ENCODE results near the gene WHRN.

Gene WHRN

GRCh38 chr9:114461468-114461867 lies 43.8 kb downstream of the WHRN start:
- Histone ChIP-seq H3K79me2 (ENCODE audit: control insufficient read depth, insufficient read depth, low read length, unreplicated experiment) (no peaks in the 10 kb centered on the region), H3K27ac (ENCODE audit: low read depth, low read length) (no peak overlapping the region), H3K4me3 (ENCODE audit: low read depth, low read length) (no peak overlapping the region), H2AFZ (ENCODE audit: low read length, unreplicated experiment) (no peak overlapping the region), H3K36me3 (ENCODE audit: insufficient read depth, low read length) (no peaks in the 10 kb centered on the region), H3K27me3 (ENCODE audit: insufficient read depth, low read length) (no peaks in the 10 kb centered on the region), H3K4me1 (ENCODE audit: control insufficient read depth, insufficient read depth, low read length, unreplicated experiment) (no peaks in the 10 kb centered on the region)

- Histone ChIP-seq H3K4me3 (ENCODE audit: low read depth, low read length) (no peak overlapping the region), H3K27ac (ENCODE audit: low read depth, low read length) (no peak overlapping the region), H3K36me3 (ENCODE audit: insufficient read depth, low read length) (no peaks in the 10 kb centered on the region), H3K79me2 (ENCODE audit: control insufficient read depth, insufficient read depth, low read length, unreplicated experiment) (no peaks in the 10 kb centered on the region), H2AFZ (ENCODE audit: low read length, unreplicated experiment) (no peak overlapping the region), H3K4me1 (ENCODE audit: control insufficient read depth, insufficient read depth, low read length, unreplicated experiment) (no peaks in the 10 kb centered on the region), H3K27me3 (ENCODE audit: insufficient read depth, low read length) (no peaks in the 10 kb centered on the region)
Measured at GRCh38 chr9:114460513-114461199, 44.6 kb downstream of the WHRN start.

- no peaks in the 10 kb centered on the region for H3K79me2 ChIP-seq (ENCODE audit: control insufficient read depth, insufficient read depth, low read length, unreplicated experiment)
- no peak overlapping the region for H2AFZ ChIP-seq (ENCODE audit: low read length, unreplicated experiment)
- no peaks in the 10 kb centered on the region for H3K27me3 ChIP-seq (ENCODE audit: insufficient read depth, low read length)
- H3K4me1 ChIP-seq (ENCODE audit: control insufficient read depth, insufficient read depth, low read length, unreplicated experiment) = no peaks in the 10 kb centered on the region
- H3K27ac ChIP-seq (ENCODE audit: low read depth, low read length) = no peak overlapping the region
- no peaks in the 10 kb centered on the region for H3K36me3 ChIP-seq (ENCODE audit: insufficient read depth, low read length)
- H3K4me3 ChIP-seq (ENCODE audit: low read depth, low read length) = no peak overlapping the region
Measured at GRCh38 chr9:114459464-114459863, 45.8 kb downstream of the WHRN start.

- Histone ChIP-seq H3K4me3 (ENCODE audit: low read depth, low read length) (no peak overlapping the region), H3K79me2 (ENCODE audit: control insufficient read depth, insufficient read depth, low read length, unreplicated experiment) (no peaks in the 10 kb centered on the region)
Measured at GRCh38 chr9:114456929-114457328, 48.3 kb downstream of the WHRN start.

GRCh38 chr9:114454652-114455051 lies 50.6 kb downstream of the WHRN start:
- no peaks in the 10 kb centered on the region; the same call in 1 of the 2 replicates for H3K27me3 ChIP-seq (ENCODE audit: insufficient read depth, low read length)
- no peaks in the 10 kb centered on the region for H3K79me2 ChIP-seq (ENCODE audit: control insufficient read depth, insufficient read depth, low read length, unreplicated experiment)
- no peak overlapping the region for H2AFZ ChIP-seq (ENCODE audit: low read length, unreplicated experiment)
- no peaks in the 10 kb centered on the region for H3K4me1 ChIP-seq (ENCODE audit: control insufficient read depth, insufficient read depth, low read length, unreplicated experiment)
- H3K27ac ChIP-seq (ENCODE audit: low read depth, low read length) = no peak overlapping the region
- no peak overlapping the region for H3K4me3 ChIP-seq (ENCODE audit: low read depth, low read length)
- no peaks in the 10 kb centered on the region for H3K36me3 ChIP-seq (ENCODE audit: insufficient read depth, low read length)

More at GRCh38 chr9:114456929-114457328, 48.3 kb downstream of the WHRN start:
- Histone ChIP-seq H3K4me1 (ENCODE audit: control insufficient read depth, insufficient read depth, low read length, unreplicated experiment) (no peaks in the 10 kb centered on the region), H3K27ac (ENCODE audit: low read depth, low read length) (no peak overlapping the region), H3K36me3 (ENCODE audit: insufficient read depth, low read length) (no peaks in the 10 kb centered on the region), H2AFZ (ENCODE audit: low read length, unreplicated experiment) (no peak overlapping the region), H3K27me3 (ENCODE audit: insufficient read depth, low read length) (no peaks in the 10 kb centered on the region; the same call in 1 of the 2 replicates)

GRCh38 chr9:114452219-114453165 lies 52.8 kb downstream of the WHRN start:
- Histone ChIP-seq H3K36me3 (ENCODE audit: insufficient read depth, low read length) (no peaks in the 10 kb centered on the region), H3K79me2 (ENCODE audit: control insufficient read depth, insufficient read depth, low read length, unreplicated experiment) (no peaks in the 10 kb centered on the region), H3K4me3 (ENCODE audit: low read depth, low read length) (no peak overlapping the region), H3K4me1 (ENCODE audit: control insufficient read depth, insufficient read depth, low read length, unreplicated experiment) (peaks cover 10% of the 10 kb centered on the region), H3K27me3 (ENCODE audit: insufficient read depth, low read length) (no peaks in the 10 kb centered on the region; the same call in 1 of the 2 replicates), H2AFZ (ENCODE audit: low read length, unreplicated experiment) (no peak overlapping the region), H3K27ac (ENCODE audit: low read depth, low read length) (no peak overlapping the region)

GRCh38 chr9:114451707-114452031 lies 53.6 kb downstream of the WHRN start:
- Histone ChIP-seq H3K4me3 (ENCODE audit: low read depth, low read length) (no peak overlapping the region), H3K36me3 (ENCODE audit: insufficient read depth, low read length) (no peaks in the 10 kb centered on the region), H2AFZ (ENCODE audit: low read length, unreplicated experiment) (no peak overlapping the region), H3K27ac (ENCODE audit: low read depth, low read length) (no peak overlapping the region), H3K4me1 (ENCODE audit: control insufficient read depth, insufficient read depth, low read length, unreplicated experiment) (peaks cover 17% of the 10 kb centered on the region), H3K79me2 (ENCODE audit: control insufficient read depth, insufficient read depth, low read length, unreplicated experiment) (no peaks in the 10 kb centered on the region), H3K27me3 (ENCODE audit: insufficient read depth, low read length) (no peaks in the 10 kb centered on the region; the same call in 1 of the 2 replicates)

GRCh38 chr9:114450833-114451706 lies 54.2 kb downstream of the WHRN start:
- no peaks in the 10 kb centered on the region for H3K79me2 ChIP-seq (ENCODE audit: control insufficient read depth, insufficient read depth, low read length, unreplicated experiment)
- H3K27ac ChIP-seq (ENCODE audit: low read depth, low read length) = no peak overlapping the region
- no peaks in the 10 kb centered on the region for H3K36me3 ChIP-seq (ENCODE audit: insufficient read depth, low read length)
- peaks cover 23% of the 10 kb centered on the region for H3K4me1 ChIP-seq (ENCODE audit: control insufficient read depth, insufficient read depth, low read length, unreplicated experiment)
- no peaks in the 10 kb centered on the region; the same call in 1 of the 2 replicates for H3K27me3 ChIP-seq (ENCODE audit: insufficient read depth, low read length)
- no peak overlapping the region for H3K4me3 ChIP-seq (ENCODE audit: low read depth, low read length)
- H2AFZ ChIP-seq (ENCODE audit: low read length, unreplicated experiment) = no peak overlapping the region

GRCh38 chr9:114450181-114450580 lies 55.1 kb downstream of the WHRN start:
- H3K4me1 ChIP-seq (ENCODE audit: control insufficient read depth, insufficient read depth, low read length, unreplicated experiment) = peaks cover 31% of the 10 kb centered on the region
- no peak overlapping the region for H2AFZ ChIP-seq (ENCODE audit: low read length, unreplicated experiment)
- no peaks in the 10 kb centered on the region; the same call in 1 of the 2 replicates for H3K27me3 ChIP-seq (ENCODE audit: insufficient read depth, low read length)
- H3K79me2 ChIP-seq (ENCODE audit: control insufficient read depth, insufficient read depth, low read length, unreplicated experiment) = no peaks in the 10 kb centered on the region
- H3K4me3 ChIP-seq (ENCODE audit: low read depth, low read length) = no peak overlapping the region
- no peaks in the 10 kb centered on the region for H3K36me3 ChIP-seq (ENCODE audit: insufficient read depth, low read length)
- no peak overlapping the region for H3K27ac ChIP-seq (ENCODE audit: low read depth, low read length)

- peaks cover 31% of the 10 kb centered on the region for H3K4me1 ChIP-seq (ENCODE audit: control insufficient read depth, insufficient read depth, low read length, unreplicated experiment)
- no peak overlapping the region for H2AFZ ChIP-seq (ENCODE audit: low read length, unreplicated experiment)
- H3K27me3 ChIP-seq (ENCODE audit: insufficient read depth, low read length) = no peaks in the 10 kb centered on the region; the same call in 1 of the 2 replicates
- no peak overlapping the region for H3K27ac ChIP-seq (ENCODE audit: low read depth, low read length)
- no peaks in the 10 kb centered on the region for H3K79me2 ChIP-seq (ENCODE audit: control insufficient read depth, insufficient read depth, low read length, unreplicated experiment)
- no peak overlapping the region for H3K4me3 ChIP-seq (ENCODE audit: low read depth, low read length)
- H3K36me3 ChIP-seq (ENCODE audit: insufficient read depth, low read length) = no peaks in the 10 kb centered on the region
Measured at GRCh38 chr9:114449236-114449635, 56.0 kb downstream of the WHRN start.

All from ACC112 (cell line).